Gastrocnemius medialis (tissue), 4 donors: ENCODE measurements around the gene ASB13. TPM values are rescaled to one million over a fixed set of nuclear protein-coding genes. Genes with fewer than 3 reads are reported as not detected.
A peak's percentile ranks its signal among the peaks of the same experiment; 100 is the strongest.

Source experiments
- ATAC-seq, 2 donors: fragments of 150-250 bp; one replicate each; pipeline ENCODE4 v1.9.1; 2016
- DNase-seq, 2 donors: peaks; one replicate each; pipeline ENCODE4 v3.0.0-alpha.2; 2019
- H3K27ac ChIP-seq, 4 donors: fragments of 200-600 bp; sonication (generic); 1 replicate in 1 of 4; 2 replicates in 3 of 4; pipeline ENCODE4 v1.5.1; 2016 to 2018; ENCODE audit warnings: mild to moderate bottlenecking in 2 of 4, moderate library complexity in 1 of 4
- H3K27me3 ChIP-seq, 3 donors: fragments of 200-600 bp; sonication (generic) in 2 of 3; 1 replicate in 1 of 3; 2 replicates in 2 of 3; pipeline versions ENCODE4 v1.5.1 to v1.6.0; 2016 to 2019; ENCODE audit warnings: mild to moderate bottlenecking in 1 of 3, moderate library complexity in 1 of 3
- H3K36me3 ChIP-seq, 2 donors: fragments of 200-600 bp; sonication (generic) in 1 of 2; one replicate each; pipeline ENCODE4 v1.5.1; 2017 to 2018
- H3K4me1 ChIP-seq, 2 donors: fragments of 200-600 bp; sonication (generic) in 1 of 2; one replicate each; pipeline ENCODE4 v1.5.1; 2016 to 2017; ENCODE audit warnings: mild to moderate bottlenecking in 2 of 2
- H3K4me3 ChIP-seq, 4 donors: fragments of 200-600 bp; sonication (generic) in 3 of 4; 1 replicate in 1 of 4; 2 replicates in 3 of 4; pipeline ENCODE4 v1.5.1; 2016 to 2019; ENCODE audit warnings: mild to moderate bottlenecking in 2 of 4
- H3K9me3 ChIP-seq, 3 donors: fragments of 200-600 bp; sonication (generic) in 2 of 3; 1 replicate in 1 of 3; 2 replicates in 2 of 3; pipeline ENCODE4 v1.5.1; 2016 to 2019
- POLR2A ChIP-seq, 2 donors: fragments of 450-650 bp; IDR thresholded peaks; one replicate each; pipeline ENCODE4 v1.6.1; 2017; ENCODE audit warnings: antibody characterized with exemption in 2 of 2, mild to moderate bottlenecking in 2 of 2, moderate library complexity in 2 of 2
- in situ Hi-C, 4 donors: fragments of 200-750 bp; cut with MboI; loops; one replicate each; pipeline versions ENCODE4 v1.15.0 to v1.8.0; 2017; ENCODE audit warnings: low sequenced_read_pairs in 4 of 4
- intact Hi-C: fragments of 100-400 bp; cut with DNase I; formaldehyde crosslinking; loops from one replicate; pipeline ENCODE4 v1.15.1; 2023; ENCODE audit warnings: low total_unique reads
- total RNA-seq, 4 donors: library from RNA; depleted of rRNA; stranded (reverse); fragments of >200 nt; gene quantifications; one replicate each; pipeline versions ENCODE4 v1.1.0 to v1.2.3, GENCODE V29; 2016
- TF ChIP-seq, protein P1 (sequence below), 5 experiments: fragments of 450-650 bp in 3 of 5; fragments of 200-600 bp in 2 of 5; sonication (generic) in 2 of 5; IDR thresholded peaks in 4 of 5; conservative IDR thresholded peaks in 1 of 5; 1 replicate in 4 of 5; 2 replicates in 1 of 5; pipeline ENCODE4 v1.5.1; 2016 to 2019; ENCODE audit warnings: antibody characterized with exemption in 5 of 5, mild to moderate bottlenecking in 3 of 5, moderate library complexity in 3 of 5

The ASB13 gene
- total RNA-seq, 4 donors from 2014 or later: 9.6 to 20.0 (median 14.9) TPM

DNA sequence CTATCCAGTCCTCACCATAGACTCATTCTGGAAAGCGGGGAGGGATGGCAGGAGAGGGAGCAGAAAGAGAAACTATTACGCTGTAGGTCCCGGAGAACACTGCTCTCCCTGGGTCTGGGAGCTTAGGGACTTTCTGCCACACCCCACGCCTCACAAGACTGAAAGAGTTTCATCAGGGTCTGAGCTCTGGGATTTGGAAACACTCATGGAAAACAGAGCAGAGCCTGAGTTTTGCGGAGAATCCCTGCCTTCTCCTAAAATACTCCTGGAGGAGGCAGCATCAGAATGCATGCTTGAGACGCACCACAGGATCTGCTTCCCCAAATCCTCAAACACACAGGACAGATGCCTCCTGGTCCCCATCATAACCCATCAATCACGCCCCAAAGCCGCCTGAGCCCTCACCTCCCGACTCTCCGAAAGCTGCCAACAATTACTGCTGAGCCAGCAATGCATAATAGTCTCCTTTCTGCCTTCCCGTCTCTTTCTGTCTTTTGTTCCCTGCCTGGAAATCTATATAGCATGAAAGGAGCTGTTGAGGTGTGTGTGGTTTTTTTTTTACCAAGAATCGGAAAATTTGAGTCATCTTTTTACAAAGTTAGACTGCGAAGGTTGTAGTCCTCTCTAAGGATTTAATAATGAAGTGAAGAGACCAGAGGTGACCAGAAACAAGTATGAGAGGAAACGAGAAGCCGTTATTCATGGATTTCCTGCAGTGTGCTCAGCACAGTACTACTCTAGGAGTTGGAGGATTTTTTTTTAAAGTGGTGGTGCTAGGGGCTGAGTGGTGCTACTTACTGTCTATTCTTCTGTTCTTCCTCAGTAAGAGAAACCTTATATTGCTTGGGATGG lies 37.7 kb downstream of the ASB13 start:
- peak in 1 of 2 donors; percentile 44 for DNase-seq
- intact Hi-C loops: no loop called here
- peak; percentile 7 to 29 for ATAC-seq
- H3K4me3 ChIP-seq: peak overlapping the region; percentile 22 to 35 (median 27)
- no peaks in the 10 kb centered on the region for H3K9me3 ChIP-seq
- no peaks in the 10 kb centered on the region for H3K36me3 ChIP-seq
- peaks cover 18 to 22% of the 10 kb centered on the region in 2 donors for H3K4me1 ChIP-seq
- peak overlapping the region; percentile 30 to 73 (median 52) for H3K27ac ChIP-seq
- no peak for TF ChIP-seq POLR2A (IDR thresholded peaks at IDR 0.05)
- TF ChIP-seq, protein P1, sequence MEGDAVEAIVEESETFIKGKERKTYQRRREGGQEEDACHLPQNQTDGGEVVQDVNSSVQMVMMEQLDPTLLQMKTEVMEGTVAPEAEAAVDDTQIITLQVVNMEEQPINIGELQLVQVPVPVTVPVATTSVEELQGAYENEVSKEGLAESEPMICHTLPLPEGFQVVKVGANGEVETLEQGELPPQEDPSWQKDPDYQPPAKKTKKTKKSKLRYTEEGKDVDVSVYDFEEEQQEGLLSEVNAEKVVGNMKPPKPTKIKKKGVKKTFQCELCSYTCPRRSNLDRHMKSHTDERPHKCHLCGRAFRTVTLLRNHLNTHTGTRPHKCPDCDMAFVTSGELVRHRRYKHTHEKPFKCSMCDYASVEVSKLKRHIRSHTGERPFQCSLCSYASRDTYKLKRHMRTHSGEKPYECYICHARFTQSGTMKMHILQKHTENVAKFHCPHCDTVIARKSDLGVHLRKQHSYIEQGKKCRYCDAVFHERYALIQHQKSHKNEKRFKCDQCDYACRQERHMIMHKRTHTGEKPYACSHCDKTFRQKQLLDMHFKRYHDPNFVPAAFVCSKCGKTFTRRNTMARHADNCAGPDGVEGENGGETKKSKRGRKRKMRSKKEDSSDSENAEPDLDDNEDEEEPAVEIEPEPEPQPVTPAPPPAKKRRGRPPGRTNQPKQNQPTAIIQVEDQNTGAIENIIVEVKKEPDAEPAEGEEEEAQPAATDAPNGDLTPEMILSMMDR (IDR thresholded peaks at IDR 0.05 in 4 of 5, conservative IDR thresholded peaks at IDR 0.05 in 1 of 5): no peak
- in situ Hi-C loops: loop anchor here in 1 of 4 donors (10.0 kb wide), 1 partner anchor 94 kb away; no protein-coding TSS in a partner anchor
- no peaks in the 10 kb centered on the region for H3K27me3 ChIP-seq

DNA sequence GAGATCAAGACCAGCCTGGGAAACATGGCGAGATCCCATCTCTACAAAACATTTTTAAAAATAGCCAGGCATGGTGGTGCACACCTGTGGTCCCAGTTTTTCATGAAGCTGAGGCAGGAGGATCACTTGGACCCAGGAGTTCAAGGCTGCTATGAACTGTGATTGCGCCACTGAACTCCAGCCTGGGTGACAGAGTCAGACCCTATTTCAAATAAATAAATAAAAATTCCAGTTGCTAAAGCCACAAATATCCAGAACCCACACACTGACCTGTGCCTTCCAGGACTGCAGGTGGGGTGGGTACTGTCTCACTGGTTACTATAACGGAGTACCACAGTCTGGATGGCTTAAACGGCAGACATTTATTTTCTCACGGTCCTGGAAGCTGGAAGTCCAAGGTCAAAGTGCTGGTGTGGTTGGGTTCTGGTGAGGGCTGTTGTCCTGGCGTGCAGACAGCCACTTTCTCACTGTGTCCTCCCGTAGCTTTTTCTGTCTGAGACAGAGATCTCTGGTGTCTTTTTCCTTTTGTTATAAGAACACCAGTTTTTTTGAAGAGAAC lies 38.8 kb downstream of the ASB13 start:
- intact Hi-C loops: no loop called here
- Histone ChIP-seq H3K27me3 (no peaks in the 10 kb centered on the region), H3K4me3 (no peak overlapping the region), H3K36me3 (no peaks in the 10 kb centered on the region), H3K9me3 (no peaks in the 10 kb centered on the region), H3K27ac (peak overlapping the region in 3 of 4 donors; percentile 46 to 73 (median 57)), H3K4me1 (peaks cover 27 to 28% of the 10 kb centered on the region in 2 donors)
- ATAC-seq (no peak), DNase-seq (no peak)
- no peak for TF ChIP-seq POLR2A (IDR thresholded peaks at IDR 0.05)
- TF ChIP-seq, protein P1 (IDR thresholded peaks at IDR 0.05 in 4 of 5, conservative IDR thresholded peaks at IDR 0.05 in 1 of 5): no peak
- in situ Hi-C loops: loop anchor here in 1 of 4 donors (10.0 kb wide), 1 partner anchor 93 kb away; no protein-coding TSS in a partner anchor

DNA sequence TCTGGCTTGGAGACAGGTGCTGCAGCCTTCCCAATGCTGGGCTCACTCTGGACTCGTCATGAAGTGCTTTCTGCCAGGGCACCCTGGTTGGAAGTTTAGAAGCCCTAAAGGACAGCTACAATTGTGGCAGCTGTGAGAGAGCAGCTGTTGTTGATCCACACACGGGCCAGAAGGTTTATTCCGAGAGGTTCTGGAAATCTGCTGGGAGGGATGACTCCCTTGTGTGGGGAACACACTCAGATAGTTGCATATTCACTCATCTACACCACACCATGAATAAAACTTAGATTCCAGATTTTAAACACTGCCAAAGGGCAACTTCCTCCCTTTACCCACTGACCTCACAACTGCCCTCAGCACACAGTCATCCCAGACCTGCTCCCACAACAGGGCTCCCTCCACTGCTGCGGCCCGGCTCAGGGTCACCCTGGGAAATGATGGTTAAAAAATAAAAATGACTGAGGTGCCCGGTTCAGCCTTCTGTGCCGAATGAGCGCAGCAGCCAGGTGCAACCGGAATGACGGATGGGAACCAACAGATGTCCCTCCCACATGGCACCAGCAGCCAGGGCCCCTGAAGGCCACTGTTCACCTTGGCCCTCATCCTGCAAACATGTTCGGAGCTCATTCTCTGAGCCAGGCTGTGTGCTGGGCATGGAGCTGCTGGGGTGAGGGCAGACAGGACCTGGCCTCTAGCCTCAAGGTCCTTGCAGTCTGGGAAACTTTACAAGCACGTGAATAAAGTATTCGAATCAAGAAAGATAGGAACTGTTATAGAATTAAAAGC lies 40.2 kb downstream of the ASB13 start:
- peak in 1 of 2 donors; percentile 51 for DNase-seq
- H3K27me3 ChIP-seq: no peaks in the 10 kb centered on the region
- in situ Hi-C loops (loop anchor here in 1 of 4 donors (10.0 kb wide), 1 partner anchor 91 kb away; no protein-coding TSS in a partner anchor), intact Hi-C loops (no loop called here)
- no peak for TF ChIP-seq POLR2A (IDR thresholded peaks at IDR 0.05)
- TF ChIP-seq, protein P1 (IDR thresholded peaks at IDR 0.05 in 4 of 5, conservative IDR thresholded peaks at IDR 0.05 in 1 of 5): no peak
- H3K4me3 ChIP-seq: no peak overlapping the region
- no peaks in the 10 kb centered on the region for H3K9me3 ChIP-seq
- peaks cover 23% of the 10 kb centered on the region in 2 donors for H3K4me1 ChIP-seq
- H3K27ac ChIP-seq: peak overlapping the region; percentile 51 to 64 (median 61)
- peak; percentile 38 to 48 for ATAC-seq
- no peaks in the 10 kb centered on the region for H3K36me3 ChIP-seq

DNA sequence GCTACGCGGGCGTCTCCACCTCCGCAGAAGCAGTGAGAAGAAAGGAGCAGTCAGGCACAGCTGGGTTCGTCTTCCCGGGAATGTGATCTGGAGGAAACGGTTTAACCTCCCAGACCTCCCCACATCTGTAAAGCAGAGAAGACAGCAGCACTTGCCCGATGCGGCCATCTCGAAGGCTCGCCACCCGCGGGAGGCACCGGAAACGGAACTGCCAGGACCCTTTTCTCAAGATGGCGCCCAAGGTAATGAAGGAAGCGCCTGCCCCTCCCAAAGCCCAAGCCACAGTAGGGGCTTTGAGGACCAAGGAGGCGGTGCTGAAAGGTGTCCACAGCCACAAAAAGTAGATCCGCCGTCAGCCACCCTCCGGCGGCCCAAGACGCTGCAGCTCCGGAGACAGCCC lies 41.7 kb downstream of the ASB13 start:
- Histone ChIP-seq H3K4me3 (no peak overlapping the region), H3K36me3 (no peaks in the 10 kb centered on the region), H3K27me3 (no peaks in the 10 kb centered on the region), H3K27ac (no peak overlapping the region), H3K4me1 (peaks cover 24 to 26% of the 10 kb centered on the region in 2 donors), H3K9me3 (no peaks in the 10 kb centered on the region)
- TF ChIP-seq POLR2A (IDR thresholded peaks at IDR 0.05): no peak
- TF ChIP-seq, protein P1 (IDR thresholded peaks at IDR 0.05 in 4 of 5, conservative IDR thresholded peaks at IDR 0.05 in 1 of 5): no peak
- intact Hi-C loops: loop anchor here (5.0 kb wide), 1 partner anchor 92 kb away; no protein-coding TSS in a partner anchor
- in situ Hi-C loops: loop anchor here (5.0 to 25.0 kb wide), 4 partner anchors 90 to 787 kb away; partner anchors contain the start of gene AKR1E2 (in 1 of the 4)
- ATAC-seq (no peak), DNase-seq (no peak)
